NCI-H2196 treated with DMSO at 0.1 percent for 48 hours (cell line): Measurements from ENCODE around the gene ZCCHC4.

Source experiments
- DNase-seq: peaks from one replicate; lab custom pipeline; 2025; ENCODE audit not compliant: unreplicated experiment; lab: John Stamatoyannopoulos, UW

Gene ZCCHC4, protein sequence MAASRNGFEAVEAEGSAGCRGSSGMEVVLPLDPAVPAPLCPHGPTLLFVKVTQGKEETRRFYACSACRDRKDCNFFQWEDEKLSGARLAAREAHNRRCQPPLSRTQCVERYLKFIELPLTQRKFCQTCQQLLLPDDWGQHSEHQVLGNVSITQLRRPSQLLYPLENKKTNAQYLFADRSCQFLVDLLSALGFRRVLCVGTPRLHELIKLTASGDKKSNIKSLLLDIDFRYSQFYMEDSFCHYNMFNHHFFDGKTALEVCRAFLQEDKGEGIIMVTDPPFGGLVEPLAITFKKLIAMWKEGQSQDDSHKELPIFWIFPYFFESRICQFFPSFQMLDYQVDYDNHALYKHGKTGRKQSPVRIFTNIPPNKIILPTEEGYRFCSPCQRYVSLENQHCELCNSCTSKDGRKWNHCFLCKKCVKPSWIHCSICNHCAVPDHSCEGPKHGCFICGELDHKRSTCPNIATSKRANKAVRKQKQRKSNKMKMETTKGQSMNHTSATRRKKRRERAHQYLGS

DNA sequence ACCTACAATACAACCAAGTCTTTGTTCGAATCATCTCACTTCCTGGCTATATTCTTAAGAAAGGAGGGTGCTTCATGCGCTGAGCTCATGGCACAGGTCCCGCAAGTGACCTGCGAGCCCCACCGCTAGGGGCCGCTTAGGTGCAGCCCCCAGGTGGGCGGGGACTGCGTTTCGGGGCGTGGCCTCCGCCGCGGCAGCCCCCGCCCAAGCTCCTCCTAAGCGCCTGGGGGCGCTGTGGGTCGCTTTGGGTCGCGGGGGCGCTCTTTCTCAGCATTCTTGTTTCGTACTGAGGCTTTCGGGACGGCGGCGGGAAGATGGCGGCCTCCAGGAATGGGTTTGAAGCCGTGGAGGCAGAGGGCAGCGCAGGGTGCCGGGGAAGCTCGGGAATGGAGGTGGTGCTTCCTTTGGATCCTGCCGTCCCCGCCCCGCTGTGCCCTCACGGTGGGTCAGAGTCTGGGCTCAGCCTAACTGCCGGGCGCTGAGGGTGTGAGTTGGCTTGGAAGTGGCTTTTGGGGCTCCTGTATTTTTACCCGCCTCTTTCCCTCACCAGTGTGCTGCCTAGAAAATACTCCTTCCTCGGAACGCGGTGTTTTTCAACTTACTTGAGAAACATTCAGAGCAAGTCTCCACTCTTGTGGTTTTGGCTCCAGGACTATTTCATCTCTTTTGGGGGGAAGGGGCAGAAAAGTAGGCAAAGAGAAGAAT, at the start of gene ZCCHC4:
TSS of gene ZCCHC4 (plus strand) at position 279 of the 705 bp plus-strand sequence. CDS start at position 315, 36 bp downstream.
- DNase-seq, result peak; percentile 74

DNA sequence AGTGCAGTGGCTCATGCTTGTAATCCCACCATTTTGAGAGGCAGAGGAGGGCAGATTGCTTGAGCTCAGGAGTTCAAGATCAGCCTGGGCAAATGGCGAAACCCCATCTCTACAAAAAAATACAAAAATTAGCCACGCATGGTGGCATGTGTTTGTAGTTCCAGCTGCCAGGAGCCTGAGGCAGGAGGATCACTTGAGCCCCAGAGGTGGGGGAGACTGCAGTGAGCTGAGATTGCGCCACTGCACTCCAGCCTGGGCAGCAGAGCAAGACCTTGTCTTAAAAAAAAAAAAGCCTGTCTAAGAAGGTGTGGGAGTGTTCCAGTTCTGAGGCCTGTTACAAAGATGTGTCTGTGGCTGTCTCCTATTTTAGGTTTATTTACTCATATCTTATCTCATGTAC, 40.7 kb upstream of the ZCCHC4 start:
- no peak for DNase-seq

DNA sequence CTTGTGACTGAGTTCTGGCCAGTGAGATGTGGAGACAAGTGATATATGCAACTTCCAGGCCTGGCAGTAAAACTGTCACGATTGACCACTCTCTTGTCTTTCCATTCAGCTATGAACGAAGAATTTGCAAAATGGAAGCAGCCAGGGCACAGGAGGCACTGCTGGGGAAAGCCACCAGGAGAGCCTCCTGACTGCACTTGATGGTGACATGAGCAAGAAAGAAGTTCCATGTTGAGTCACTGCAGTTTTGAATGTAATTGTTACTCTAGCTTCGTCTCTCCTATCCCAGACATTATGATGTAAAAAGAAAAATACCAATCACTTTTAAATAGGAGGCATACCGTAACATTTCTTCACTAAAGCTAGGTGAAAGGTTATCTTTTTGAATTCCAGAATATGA, 32.4 kb upstream of the ZCCHC4 start:
- no peak for DNase-seq

DNA sequence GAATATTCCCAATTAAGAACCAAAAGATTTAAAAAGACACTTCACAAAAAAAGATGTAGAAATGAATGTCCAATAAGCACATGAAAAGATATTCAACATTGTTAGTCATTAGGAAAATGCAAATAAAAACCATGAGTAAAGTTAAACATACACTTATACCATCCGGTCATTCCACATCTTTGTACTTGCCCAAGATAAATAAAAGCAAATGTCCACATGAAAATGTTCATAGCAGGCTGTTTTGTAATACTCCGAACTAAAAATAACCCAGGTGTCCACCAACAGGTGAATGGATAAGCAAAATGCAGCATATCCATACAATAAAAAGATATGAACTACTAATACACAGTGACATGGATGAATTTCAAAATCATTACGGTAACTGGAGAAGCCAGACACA, 28.6 kb upstream of the ZCCHC4 start:
- DNase-seq, result no peak

DNA sequence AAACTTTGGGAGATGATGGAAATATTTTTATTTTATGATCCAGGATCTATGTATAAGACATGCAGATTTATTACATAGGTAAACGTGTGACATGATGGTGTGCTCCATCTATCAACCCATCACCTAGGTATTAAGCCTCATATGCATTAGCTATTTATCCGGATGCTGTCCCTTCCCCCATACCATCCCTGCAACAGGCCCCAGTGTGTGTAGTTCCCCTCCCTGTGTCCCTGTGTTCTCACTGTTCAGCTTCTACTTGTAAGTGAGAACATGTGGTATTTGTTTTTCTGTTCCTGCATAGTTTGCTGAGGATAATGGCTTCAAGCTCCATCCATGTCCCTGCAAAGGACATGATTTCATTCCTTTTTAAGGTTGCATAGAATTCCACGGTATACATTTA, 28.1 kb upstream of the ZCCHC4 start:
- DNase-seq, result no peak

- no peak for DNase-seq
Observed at GRCh38 chr4:25290490-25291067, 22.0 kb upstream of the ZCCHC4 start.

- DNase-seq, result no peak
Observed at GRCh38 chr4:25291158-25291733, 21.3 kb upstream of the ZCCHC4 start.

GRCh38 chr4:25297528-25298242, 14.9 kb upstream of the ZCCHC4 start:
- DNase-seq, result no peak

GRCh38 chr4:25299476-25300203, 12.9 kb upstream of the ZCCHC4 start:
- peak; percentile 51 for DNase-seq

DNA sequence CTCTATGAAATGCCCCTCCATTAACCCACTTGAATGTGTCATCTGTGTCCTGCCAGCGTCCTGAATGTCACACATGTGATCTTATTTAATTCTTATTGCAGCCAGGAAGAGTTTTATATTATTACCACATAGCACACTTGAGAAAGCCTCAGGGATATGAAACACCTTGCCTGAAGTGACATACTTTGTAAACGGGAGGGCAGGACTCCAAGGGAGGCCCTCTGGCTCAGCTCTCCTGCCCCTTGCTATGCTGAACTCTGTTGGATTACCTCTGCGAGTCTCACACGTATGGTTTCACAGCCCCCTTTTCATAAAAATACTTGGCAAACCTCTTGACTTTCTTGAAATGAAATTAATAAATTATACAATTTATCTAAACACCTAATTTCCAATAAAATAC, 11.1 kb upstream of the ZCCHC4 start:
- no peak for DNase-seq

GRCh38 chr4:25302626-25303025, 9.9 kb upstream of the ZCCHC4 start:
- DNase-seq, result no peak

GRCh38 chr4:25303578-25303977, 9.0 kb upstream of the ZCCHC4 start:
- DNase-seq, result no peak

DNA sequence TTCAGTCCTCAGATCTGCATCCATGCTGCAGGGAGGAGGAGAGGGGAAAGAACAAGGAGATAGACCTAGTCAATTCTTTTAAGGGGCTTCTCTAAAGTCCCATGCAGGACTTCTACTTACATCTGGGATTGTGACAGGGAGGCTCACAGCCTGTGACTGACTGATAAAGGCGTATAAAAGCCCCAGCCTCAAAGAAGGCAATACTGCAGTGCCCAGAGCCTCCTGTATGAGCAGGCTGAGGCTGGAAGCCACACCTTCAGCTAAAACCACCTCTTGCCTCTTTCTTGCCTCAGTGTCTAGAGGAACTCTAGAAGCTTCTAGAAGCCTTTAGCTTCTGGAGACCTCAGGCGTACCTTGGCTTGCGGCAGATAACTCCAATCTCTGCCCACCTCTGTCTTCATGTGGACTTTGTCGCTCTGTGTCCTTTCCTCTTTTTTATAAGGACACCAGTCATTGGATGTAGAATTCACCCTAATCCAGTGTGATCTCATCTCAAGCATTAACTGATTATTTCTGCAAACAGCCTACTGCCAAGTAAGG, 6.0 kb upstream of the ZCCHC4 start:
- no peak for DNase-seq

DNA sequence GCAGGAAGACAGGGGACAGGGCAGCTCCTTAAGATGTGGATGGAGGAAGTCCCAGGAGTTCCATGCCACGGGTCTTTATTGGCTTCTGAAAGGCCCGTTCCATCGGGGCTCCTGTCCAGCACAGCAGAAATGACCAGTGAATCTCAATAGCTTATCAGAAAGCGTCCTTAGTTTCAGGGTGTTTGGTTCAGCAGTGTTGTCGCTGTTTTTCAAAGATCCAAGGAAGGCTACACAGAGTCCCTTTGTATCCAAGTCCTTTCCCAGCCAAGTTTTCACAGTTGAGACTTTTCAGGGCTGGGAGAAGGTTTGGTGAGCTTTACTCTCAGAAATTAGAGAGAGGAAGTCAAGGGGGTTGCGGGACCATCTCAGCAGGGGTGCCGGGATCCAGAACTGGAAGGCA, 5.0 kb upstream of the ZCCHC4 start:
- no peak for DNase-seq

DNA sequence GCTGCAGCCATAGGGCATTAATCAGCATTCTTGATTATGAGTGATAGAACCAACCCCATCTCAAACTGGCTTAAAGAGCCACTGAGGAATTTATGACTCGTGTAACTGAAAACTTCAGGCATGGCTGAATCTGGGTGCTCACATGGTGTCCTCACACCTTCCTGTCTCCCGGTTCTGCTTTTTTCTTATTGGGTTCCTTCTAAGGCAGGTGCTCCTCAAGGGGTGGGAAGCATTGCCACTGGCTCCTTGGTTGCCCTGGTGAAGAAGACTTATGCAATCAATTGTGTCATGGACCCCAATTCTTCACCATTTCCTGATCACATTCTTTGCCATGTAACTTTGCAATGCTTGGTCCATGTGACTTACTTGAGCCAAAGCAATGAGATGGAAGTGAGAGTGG, 4.3 kb upstream of the ZCCHC4 start:
- no peak for DNase-seq

- no peak for DNase-seq
Observed at GRCh38 chr4:25308761-25309160, 3.8 kb upstream of the ZCCHC4 start.

GRCh38 chr4:25310066-25310802, 2.3 kb upstream of the ZCCHC4 start:
- DNase-seq, result no peak

- no peak for DNase-seq
Observed at GRCh38 chr4:25310803-25311166, 1.8 kb upstream of the ZCCHC4 start.

DNA sequence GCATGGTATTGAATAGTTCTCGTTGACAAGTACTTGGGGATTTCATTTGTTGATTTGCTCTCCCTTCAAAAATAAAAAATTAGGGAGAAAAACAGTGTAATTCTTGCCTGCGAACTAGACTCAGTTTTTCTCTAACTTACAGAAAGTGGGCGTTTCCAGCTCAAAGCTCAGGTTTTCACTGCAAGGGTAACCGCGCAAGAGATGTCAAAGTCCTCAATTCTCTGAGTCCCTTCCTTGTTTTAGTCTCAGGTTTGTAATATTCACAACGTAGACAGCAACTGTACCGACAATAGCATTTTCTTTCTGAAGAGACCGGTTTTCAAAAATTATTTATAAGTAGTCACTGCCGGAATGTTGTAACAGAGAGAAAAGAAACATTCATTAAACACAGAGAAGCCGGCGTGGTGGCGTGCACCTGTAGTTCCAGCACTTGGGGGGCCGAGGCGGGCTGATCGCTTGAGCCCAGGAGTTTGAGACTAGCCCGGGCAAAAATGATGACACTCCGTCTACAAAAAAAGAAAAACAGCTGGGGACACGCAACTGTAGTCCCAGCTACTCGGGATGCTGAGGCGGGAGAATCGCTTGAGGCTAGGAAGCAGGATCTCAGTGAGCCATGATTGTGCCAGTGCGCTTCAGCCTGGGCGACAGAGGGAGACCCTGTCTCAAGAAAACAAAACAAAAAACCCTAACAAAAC, 774 bp downstream of the ZCCHC4 start:
- no peak for DNase-seq
